Measurements from ENCODE around the gene VAMP8.

DNA sequence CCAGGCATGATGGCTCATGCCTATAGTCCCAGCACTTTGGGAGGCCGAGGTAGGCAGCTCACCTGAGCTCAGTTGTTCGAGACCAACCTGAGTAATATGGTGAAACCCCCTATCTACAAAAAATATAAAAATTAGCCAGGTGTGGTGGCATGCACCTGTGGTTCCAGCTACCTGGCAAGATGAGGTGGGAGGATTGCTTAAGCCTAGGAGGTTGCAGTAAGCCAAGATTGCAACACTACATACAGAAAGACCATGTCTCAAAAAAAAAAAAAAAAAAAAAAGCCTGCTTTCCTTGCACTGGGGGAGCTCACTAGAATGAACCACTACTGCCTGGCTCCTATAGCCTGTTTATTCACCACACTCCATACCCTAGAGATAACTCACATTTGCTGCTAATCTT, 45.8 kb upstream of the VAMP8 start:
- TF ChIP-seq, protein P1, sequence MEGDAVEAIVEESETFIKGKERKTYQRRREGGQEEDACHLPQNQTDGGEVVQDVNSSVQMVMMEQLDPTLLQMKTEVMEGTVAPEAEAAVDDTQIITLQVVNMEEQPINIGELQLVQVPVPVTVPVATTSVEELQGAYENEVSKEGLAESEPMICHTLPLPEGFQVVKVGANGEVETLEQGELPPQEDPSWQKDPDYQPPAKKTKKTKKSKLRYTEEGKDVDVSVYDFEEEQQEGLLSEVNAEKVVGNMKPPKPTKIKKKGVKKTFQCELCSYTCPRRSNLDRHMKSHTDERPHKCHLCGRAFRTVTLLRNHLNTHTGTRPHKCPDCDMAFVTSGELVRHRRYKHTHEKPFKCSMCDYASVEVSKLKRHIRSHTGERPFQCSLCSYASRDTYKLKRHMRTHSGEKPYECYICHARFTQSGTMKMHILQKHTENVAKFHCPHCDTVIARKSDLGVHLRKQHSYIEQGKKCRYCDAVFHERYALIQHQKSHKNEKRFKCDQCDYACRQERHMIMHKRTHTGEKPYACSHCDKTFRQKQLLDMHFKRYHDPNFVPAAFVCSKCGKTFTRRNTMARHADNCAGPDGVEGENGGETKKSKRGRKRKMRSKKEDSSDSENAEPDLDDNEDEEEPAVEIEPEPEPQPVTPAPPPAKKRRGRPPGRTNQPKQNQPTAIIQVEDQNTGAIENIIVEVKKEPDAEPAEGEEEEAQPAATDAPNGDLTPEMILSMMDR (IDR thresholded peaks at IDR 0.05), result no peak
- TF ChIP-seq ZFX (IDR thresholded peaks at IDR 0.05; ENCODE audit: borderline replicate concordance), result no peak

Measured in 22Rv1 (cell line).